GM23338 (cell line): ENCODE measurements around the gene SEZ6. TPM values are rescaled to one million over a fixed set of nuclear protein-coding genes. Genes with fewer than 3 reads are reported as not detected.

Experiments used
- ATAC-seq: fragments of 200-7000 bp; cut with Tn5 transposase; 3 replicates; pipeline ENCODE4 v1.9.1; 2020
- DNase-seq: peaks from one replicate; pipeline ENCODE4 v3.0.0-alpha.2; 2015; ENCODE audit warnings: low spot score
- H2AFZ ChIP-seq: fragments of 200-600 bp; sonication (generic); 2 replicates; pipeline ENCODE4 v1.8.0; 2016; ENCODE audit warnings: antibody characterized with exemption, mild to moderate bottlenecking, moderate library complexity
- H3F3A ChIP-seq: fragments of 200-600 bp; sonication (generic); replicated peaks from 2 replicates; pipeline ENCODE4 v1.8.0; 2017; ENCODE audit warnings: antibody characterized with exemption, mixed run types, low read depth
- H3K27ac ChIP-seq: fragments of 200-600 bp; sonication (generic); 2 replicates; pipeline ENCODE4 v1.6.1; 2016; ENCODE audit warnings: low read depth
- H3K27me3 ChIP-seq: fragments of 200-600 bp; sonication (generic); 2 replicates; pipeline ENCODE4 v1.8.0; 2016; ENCODE audit warnings: mild to moderate bottlenecking, mixed run types, moderate library complexity; ENCODE audit not compliant: insufficient read depth
- H3K36me3 ChIP-seq: fragments of 200-600 bp; sonication (generic); 2 replicates; pipeline ENCODE4 v1.8.0; 2016; ENCODE audit warnings: mild to moderate bottlenecking; ENCODE audit not compliant: insufficient read depth
- H3K4me1 ChIP-seq: fragments of 200-600 bp; sonication (generic); 2 replicates; pipeline ENCODE4 v1.8.0; 2016; ENCODE audit warnings: mild to moderate bottlenecking, moderate library complexity; ENCODE audit not compliant: insufficient read depth
- H3K4me2 ChIP-seq: fragments of 200-600 bp; sonication (generic); 2 replicates; pipeline ENCODE4 v1.7.1; 2017; ENCODE audit warnings: mixed run types
- H3K4me3 ChIP-seq: fragments of 200-600 bp; sonication (generic); 2 replicates; pipeline ENCODE4 v1.6.1; 2016; ENCODE audit warnings: mixed run types
- H3K79me2 ChIP-seq: fragments of 200-600 bp; sonication (generic); replicated peaks from 2 replicates; pipeline ENCODE4 v1.8.0; 2017; ENCODE audit warnings: mild to moderate bottlenecking; ENCODE audit not compliant: insufficient read depth
- H3K9me2 ChIP-seq: fragments of 200-600 bp; sonication (generic); 2 replicates; pipeline ENCODE4 v1.8.0; 2017; ENCODE audit not compliant: insufficient read depth
- H4K20me1 ChIP-seq: fragments of 200-600 bp; sonication (generic); replicated peaks from 2 replicates; pipeline ENCODE4 v1.8.0; 2017; ENCODE audit warnings: mild to moderate bottlenecking; ENCODE audit not compliant: insufficient read depth
- H3K27ac Mint-ChIP-seq: 2 replicates; pipeline ENCODE4 v1.8.0; 2020; ENCODE audit warnings: inconsistent platforms, mild to moderate bottlenecking, moderate library complexity, mixed read lengths
- H3K27me3 Mint-ChIP-seq: 3 replicates; pipeline ENCODE4 v1.8.0; 2022; ENCODE audit warnings: low read depth, mild to moderate bottlenecking, moderate library complexity, mixed read lengths, inconsistent platforms; ENCODE audit not compliant: insufficient read depth, poor library complexity
- H3K36me3 Mint-ChIP-seq: 3 replicates; pipeline ENCODE4 v1.8.0; 2021; ENCODE audit warnings: low read depth, mild to moderate bottlenecking, inconsistent platforms, moderate library complexity, mixed read lengths
- H3K4me1 Mint-ChIP-seq: 3 replicates; pipeline ENCODE4 v1.8.0; 2020; ENCODE audit warnings: mild to moderate bottlenecking, inconsistent platforms, mixed read lengths
- H3K4me3 Mint-ChIP-seq: 3 replicates; pipeline ENCODE4 v1.8.0; 2021; ENCODE audit warnings: moderate library complexity, mild to moderate bottlenecking, inconsistent platforms, mixed read lengths
- H3K9me3 Mint-ChIP-seq: 3 replicates; pipeline ENCODE4 v1.8.0; 2020; ENCODE audit warnings: moderate library complexity, mild to moderate bottlenecking, inconsistent platforms, mixed read lengths
- CREB1 ChIP-seq: fragments of 250-450 bp; sonication (Bioruptor Pico); IDR thresholded peaks from 2 replicates; pipeline ENCODE4 v1.5.0; 2020; ENCODE audit warnings: low read depth, mild to moderate bottlenecking, moderate library complexity
- ETS1 ChIP-seq: IDR thresholded peaks from 2 replicates; pipeline ENCODE4 v1.6.1; 2016; ENCODE audit warnings: antibody characterized with exemption
- EZH2 ChIP-seq: fragments of 200-600 bp; sonication (generic); IDR thresholded peaks from one replicate; pipeline ENCODE4 v1.8.0; 2017; ENCODE audit warnings: antibody characterized with exemption, mild to moderate bottlenecking, low read depth; ENCODE audit not compliant: unreplicated experiment
- EZH2phosphoT487 ChIP-seq: fragments of 200-600 bp; sonication (generic); IDR thresholded peaks from one replicate; pipeline ENCODE4 v1.8.1; 2018; ENCODE audit warnings: antibody characterized with exemption; ENCODE audit not compliant: unreplicated experiment
- JUNB ChIP-seq: IDR thresholded peaks from one replicate; pipeline ENCODE4 v1.6.1; 2016; ENCODE audit warnings: antibody characterized with exemption; ENCODE audit not compliant: unreplicated experiment
- NANOG ChIP-seq: IDR thresholded peaks from 2 replicates; pipeline ENCODE4 v1.6.1; 2016; ENCODE audit warnings: antibody characterized with exemption, borderline replicate concordance
- POLR2AphosphoS5 ChIP-seq: IDR thresholded peaks from 2 replicates; pipeline ENCODE4 v1.6.1; 2016; ENCODE audit warnings: antibody characterized with exemption, low read depth
- REST ChIP-seq: IDR thresholded peaks from one replicate; pipeline ENCODE4 v1.6.1; 2018; ENCODE audit warnings: antibody characterized with exemption; ENCODE audit not compliant: unreplicated experiment
- STAT1 ChIP-seq: IDR thresholded peaks from one replicate; pipeline ENCODE4 v1.6.1; 2016; ENCODE audit warnings: antibody characterized with exemption; ENCODE audit not compliant: unreplicated experiment
- ZNF114 ChIP-seq: fragments of 250-450 bp; sonication (Bioruptor Pico); IDR thresholded peaks from 2 replicates; pipeline ENCODE4 v1.5.0; 2020; ENCODE audit warnings: mild to moderate bottlenecking, moderate library complexity
- ZNF331 ChIP-seq: fragments of 250-450 bp; sonication (Bioruptor Pico); IDR thresholded peaks from 2 replicates; pipeline ENCODE4 v1.5.0; 2020; ENCODE audit warnings: low read depth, mild to moderate bottlenecking, moderate library complexity
- polyA plus RNA-seq: library from polyadenylated mRNA; unstranded; fragments of >200 nt; fragmentation: Nextera tagmentation; extraction: Ambion mirVana; gene quantifications from 2 replicates; pipeline ENCODE4 v1.2.1, GENCODE V29; 2016
- total RNA-seq: library from RNA; depleted of rRNA; stranded (reverse); fragments of >200 nt; shearing (Covaris generic); gene quantifications from 2 replicates; pipeline ENCODE4 v1.2.3, GENCODE V29; 2014
- TF ChIP-seq, protein P1 (sequence below): fragments of 250-450 bp; sonication (Bioruptor Pico); IDR thresholded peaks from 2 replicates; pipeline ENCODE4 v1.5.0; 2020; ENCODE audit warnings: mild to moderate bottlenecking, moderate library complexity
- TF ChIP-seq, protein P2 (sequence below), 2 experiments: fragments of 200-600 bp in 1 of 2; sonication (generic) in 1 of 2; conservative IDR thresholded peaks; 2 replicates each; pipeline versions ENCODE4 v1.5.1 to v1.6.1; 2016 to 2017; ENCODE audit warnings: antibody characterized with exemption in 2 of 2, low read depth in 2 of 2, mild to moderate bottlenecking in 2 of 2, moderate library complexity in 1 of 2

SEZ6 gene
- total and polyA plus RNA-seq, 2 experiments from 2014 or later, result 1.0 to 6.5 TPM

DNA sequence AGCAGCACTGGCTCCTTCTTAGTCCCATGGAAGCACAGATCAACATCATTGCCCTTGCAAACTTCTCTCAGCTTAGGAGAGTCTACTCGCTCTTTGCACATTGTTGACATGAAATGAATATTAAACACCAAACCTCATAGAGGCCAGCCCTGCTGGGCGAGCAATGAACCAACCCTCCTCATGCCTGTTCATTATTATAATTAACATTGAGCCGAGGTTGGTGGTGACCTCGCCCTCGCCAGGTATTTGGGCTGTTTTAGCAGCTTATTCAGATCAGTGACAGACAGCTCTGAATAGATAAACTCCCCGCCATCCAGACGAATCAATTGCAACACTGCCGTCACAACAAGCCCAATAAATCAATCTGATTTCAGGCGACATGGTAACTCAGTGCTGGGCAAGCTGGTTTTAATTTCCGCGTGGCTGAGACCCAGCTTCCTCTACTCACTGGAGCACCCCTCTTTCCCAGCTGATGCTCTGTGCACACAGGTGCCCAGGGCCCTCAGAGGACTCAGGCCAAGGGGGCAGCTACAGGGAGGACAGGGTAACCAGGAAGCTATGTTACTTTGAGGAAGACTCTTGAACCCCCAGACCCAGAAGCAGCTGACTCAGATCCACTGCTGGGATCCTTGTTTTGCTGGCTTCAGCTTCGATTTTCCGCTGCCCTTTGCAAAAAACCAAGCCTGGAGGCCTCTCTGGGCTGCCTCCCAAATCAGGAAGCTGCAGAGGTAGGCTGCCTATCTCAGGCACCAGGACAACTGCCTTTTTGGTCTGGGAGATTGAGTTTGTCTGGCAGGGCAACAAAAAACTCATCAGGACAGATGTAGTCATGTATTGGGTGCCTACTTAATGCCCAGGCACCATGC, 10.7 kb upstream of the SEZ6 start:
- peak overlapping the region; percentile 32 for H3K27ac ChIP-seq
- Mint-ChIP-seq H3K4me3 (no peak overlapping the region), H3K27me3 (peaks cover 15% of the 10 kb centered on the region), H3K4me1 (peaks cover 66% of the 10 kb centered on the region), H3K36me3 (no peaks in the 10 kb centered on the region), H3K9me3 (no peaks in the 10 kb centered on the region), H3K27ac (peak overlapping the region; percentile 33)
- DNase-seq, result no peak
- H3K79me2 ChIP-seq, result no peaks in the 10 kb centered on the region
- peaks cover 25% of the 10 kb centered on the region for H3F3A ChIP-seq
- peak overlapping the region; percentile 0; the same call in 1 of the 2 replicates for H3K4me3 ChIP-seq
- H3K9me2 ChIP-seq, result 0 out of 2 replicates have a peak, but pooled peaks cover 4% of the 10 kb centered on the region
- peaks cover 5% of the 10 kb centered on the region; the same call in 1 of the 2 replicates for H3K27me3 ChIP-seq
- peaks cover 63% of the 10 kb centered on the region for H3K4me1 ChIP-seq
- H3K36me3 ChIP-seq, result no peaks in the 10 kb centered on the region
- peak overlapping the region; percentile 16; the same call in 1 of the 2 replicates for H2AFZ ChIP-seq
- no peaks in the 10 kb centered on the region for H4K20me1 ChIP-seq
- TF ChIP-seq, protein P1, sequence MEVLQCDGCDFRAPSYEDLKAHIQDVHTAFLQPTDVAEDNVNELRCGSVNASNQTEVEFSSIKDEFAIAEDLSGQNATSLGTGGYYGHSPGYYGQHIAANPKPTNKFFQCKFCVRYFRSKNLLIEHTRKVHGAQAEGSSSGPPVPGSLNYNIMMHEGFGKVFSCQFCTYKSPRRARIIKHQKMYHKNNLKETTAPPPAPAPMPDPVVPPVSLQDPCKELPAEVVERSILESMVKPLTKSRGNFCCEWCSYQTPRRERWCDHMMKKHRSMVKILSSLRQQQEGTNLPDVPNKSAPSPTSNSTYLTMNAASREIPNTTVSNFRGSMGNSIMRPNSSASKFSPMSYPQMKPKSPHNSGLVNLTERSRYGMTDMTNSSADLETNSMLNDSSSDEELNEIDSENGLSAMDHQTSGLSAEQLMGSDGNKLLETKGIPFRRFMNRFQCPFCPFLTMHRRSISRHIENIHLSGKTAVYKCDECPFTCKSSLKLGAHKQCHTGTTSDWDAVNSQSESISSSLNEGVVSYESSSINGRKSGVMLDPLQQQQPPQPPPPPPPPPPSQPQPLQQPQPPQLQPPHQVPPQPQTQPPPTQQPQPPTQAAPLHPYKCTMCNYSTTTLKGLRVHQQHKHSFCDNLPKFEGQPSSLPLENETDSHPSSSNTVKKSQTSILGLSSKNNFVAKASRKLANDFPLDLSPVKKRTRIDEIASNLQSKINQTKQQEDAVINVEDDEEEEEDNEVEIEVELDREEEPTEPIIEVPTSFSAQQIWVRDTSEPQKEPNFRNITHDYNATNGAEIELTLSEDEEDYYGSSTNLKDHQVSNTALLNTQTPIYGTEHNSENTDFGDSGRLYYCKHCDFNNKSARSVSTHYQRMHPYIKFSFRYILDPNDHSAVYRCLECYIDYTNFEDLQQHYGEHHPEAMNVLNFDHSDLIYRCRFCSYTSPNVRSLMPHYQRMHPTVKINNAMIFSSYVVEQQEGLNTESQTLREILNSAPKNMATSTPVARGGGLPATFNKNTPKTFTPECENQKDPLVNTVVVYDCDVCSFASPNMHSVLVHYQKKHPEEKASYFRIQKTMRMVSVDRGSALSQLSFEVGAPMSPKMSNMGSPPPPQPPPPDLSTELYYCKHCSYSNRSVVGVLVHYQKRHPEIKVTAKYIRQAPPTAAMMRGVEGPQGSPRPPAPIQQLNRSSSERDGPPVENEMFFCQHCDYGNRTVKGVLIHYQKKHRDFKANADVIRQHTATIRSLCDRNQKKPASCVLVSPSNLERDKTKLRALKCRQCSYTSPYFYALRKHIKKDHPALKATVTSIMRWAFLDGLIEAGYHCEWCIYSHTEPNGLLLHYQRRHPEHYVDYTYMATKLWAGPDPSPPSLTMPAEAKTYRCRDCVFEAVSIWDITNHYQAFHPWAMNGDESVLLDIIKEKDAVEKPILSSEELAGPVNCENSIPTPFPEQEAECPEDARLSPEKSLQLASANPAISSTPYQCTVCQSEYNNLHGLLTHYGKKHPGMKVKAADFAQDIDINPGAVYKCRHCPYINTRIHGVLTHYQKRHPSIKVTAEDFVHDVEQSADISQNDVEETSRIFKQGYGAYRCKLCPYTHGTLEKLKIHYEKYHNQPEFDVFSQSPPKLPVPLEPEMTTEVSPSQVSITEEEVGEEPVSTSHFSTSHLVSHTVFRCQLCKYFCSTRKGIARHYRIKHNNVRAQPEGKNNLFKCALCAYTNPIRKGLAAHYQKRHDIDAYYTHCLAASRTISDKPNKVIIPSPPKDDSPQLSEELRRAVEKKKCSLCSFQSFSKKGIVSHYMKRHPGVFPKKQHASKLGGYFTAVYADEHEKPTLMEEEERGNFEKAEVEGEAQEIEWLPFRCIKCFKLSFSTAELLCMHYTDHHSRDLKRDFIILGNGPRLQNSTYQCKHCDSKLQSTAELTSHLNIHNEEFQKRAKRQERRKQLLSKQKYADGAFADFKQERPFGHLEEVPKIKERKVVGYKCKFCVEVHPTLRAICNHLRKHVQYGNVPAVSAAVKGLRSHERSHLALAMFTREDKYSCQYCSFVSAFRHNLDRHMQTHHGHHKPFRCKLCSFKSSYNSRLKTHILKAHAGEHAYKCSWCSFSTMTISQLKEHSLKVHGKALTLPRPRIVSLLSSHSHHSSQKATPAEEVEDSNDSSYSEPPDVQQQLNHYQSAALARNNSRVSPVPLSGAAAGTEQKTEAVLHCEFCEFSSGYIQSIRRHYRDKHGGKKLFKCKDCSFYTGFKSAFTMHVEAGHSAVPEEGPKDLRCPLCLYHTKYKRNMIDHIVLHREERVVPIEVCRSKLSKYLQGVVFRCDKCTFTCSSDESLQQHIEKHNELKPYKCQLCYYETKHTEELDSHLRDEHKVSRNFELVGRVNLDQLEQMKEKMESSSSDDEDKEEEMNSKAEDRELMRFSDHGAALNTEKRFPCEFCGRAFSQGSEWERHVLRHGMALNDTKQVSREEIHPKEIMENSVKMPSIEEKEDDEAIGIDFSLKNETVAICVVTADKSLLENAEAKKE (CRISPR knock-in tag), result no peak
- TF ChIP-seq POLR2AphosphoS5 (no peak), JUNB (no peak), ETS1 (no peak), ZNF114 (CRISPR knock-in tag) (no peak), CREB1 (CRISPR knock-in tag) (no peak), EZH2phosphoT487 (no peak), STAT1 (no peak), NANOG (no peak), ZNF331 (CRISPR knock-in tag) (no peak), REST (no peak), EZH2 (no peak)
- TF ChIP-seq, protein P2, sequence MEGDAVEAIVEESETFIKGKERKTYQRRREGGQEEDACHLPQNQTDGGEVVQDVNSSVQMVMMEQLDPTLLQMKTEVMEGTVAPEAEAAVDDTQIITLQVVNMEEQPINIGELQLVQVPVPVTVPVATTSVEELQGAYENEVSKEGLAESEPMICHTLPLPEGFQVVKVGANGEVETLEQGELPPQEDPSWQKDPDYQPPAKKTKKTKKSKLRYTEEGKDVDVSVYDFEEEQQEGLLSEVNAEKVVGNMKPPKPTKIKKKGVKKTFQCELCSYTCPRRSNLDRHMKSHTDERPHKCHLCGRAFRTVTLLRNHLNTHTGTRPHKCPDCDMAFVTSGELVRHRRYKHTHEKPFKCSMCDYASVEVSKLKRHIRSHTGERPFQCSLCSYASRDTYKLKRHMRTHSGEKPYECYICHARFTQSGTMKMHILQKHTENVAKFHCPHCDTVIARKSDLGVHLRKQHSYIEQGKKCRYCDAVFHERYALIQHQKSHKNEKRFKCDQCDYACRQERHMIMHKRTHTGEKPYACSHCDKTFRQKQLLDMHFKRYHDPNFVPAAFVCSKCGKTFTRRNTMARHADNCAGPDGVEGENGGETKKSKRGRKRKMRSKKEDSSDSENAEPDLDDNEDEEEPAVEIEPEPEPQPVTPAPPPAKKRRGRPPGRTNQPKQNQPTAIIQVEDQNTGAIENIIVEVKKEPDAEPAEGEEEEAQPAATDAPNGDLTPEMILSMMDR (conservative IDR thresholded peaks at IDR 0.05; ENCODE audit: low read depth in 2 of 2), result no peak
- H3K4me2 ChIP-seq, result peak overlapping the region; percentile 16; the same call in 1 of the 2 replicates
- no peak for ATAC-seq
